ENCODE data around the gene PPP4R4. TPM values are rescaled to one million over a fixed set of nuclear protein-coding genes. Genes with fewer than 3 reads are reported as not detected.
"Not testable (repeated sequence)": the region's sequence is repeated elsewhere in the genome, so short reads cannot be mapped to it uniquely, and the experiment has no call there.

Gene PPP4R4
- total RNA-seq, 2 donors from 2014 or later: 4.6 to 8.4 TPM

DNA sequence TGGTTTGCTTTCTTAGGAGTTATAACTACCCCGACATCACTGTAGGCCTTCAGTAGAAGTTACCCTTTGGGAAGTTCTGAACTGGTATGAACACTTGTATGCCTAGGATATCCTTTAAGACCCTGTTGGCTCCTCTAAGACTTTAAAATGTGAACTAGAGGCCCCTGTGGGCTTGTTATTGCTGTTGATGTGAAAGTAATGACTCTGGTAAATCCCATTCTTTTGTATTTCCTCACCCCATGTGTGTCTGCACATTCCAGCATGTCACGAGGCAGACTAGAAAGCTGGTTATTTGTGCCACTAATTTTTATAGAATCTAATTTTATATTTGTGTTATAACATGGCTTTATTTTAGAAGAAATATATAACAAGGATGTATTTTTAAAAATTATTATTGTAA, 70.1 kb downstream of the PPP4R4 start:
- H3K36me3 ChIP-seq (ENCODE audit: control insufficient read depth, insufficient read depth, low read length): no peaks in the 10 kb centered on the region
- no peaks in the 10 kb centered on the region for H3K27me3 Mint-ChIP-seq (ENCODE audit: insufficient read depth)
- 93% methylated on average over 1 of the region's 2 CpGs; no CpG with 5 or more reads in 1 of the 2 experiments for WGBS, 2 experiments (ENCODE audit: insufficient coverage in 1 of 2, insufficient read length in 1 of 2)
- no peak for TF ChIP-seq CTCF (conservative IDR thresholded peaks at IDR 0.05)
- H3K27ac Mint-ChIP-seq: no peak overlapping the region
- no peak for DNase-seq
- H3K9me3 ChIP-seq (ENCODE audit: control insufficient read depth, low read length): no peaks in the 10 kb centered on the region
- no peaks in the 10 kb centered on the region for H3K36me3 Mint-ChIP-seq (ENCODE audit: low read depth)
- H3K9me3 Mint-ChIP-seq: no peaks in the 10 kb centered on the region
- no peak overlapping the region for H3K27ac ChIP-seq (ENCODE audit: low read depth, low read length)
- H3K9ac ChIP-seq (ENCODE audit: extremely low read depth, low read length, poor library complexity, severe bottlenecking): no peak overlapping the region
- no peak overlapping the region for H3K4me3 ChIP-seq (ENCODE audit: low read length)
- H3K4me1 ChIP-seq (ENCODE audit: control insufficient read depth, insufficient read depth, low read length): no peaks in the 10 kb centered on the region
- H3K27me3 ChIP-seq (ENCODE audit: control insufficient read depth, insufficient read depth, low read length, poor library complexity, severe bottlenecking): no peaks in the 10 kb centered on the region
- H3K4me3 Mint-ChIP-seq: no peak overlapping the region
- no peaks in the 10 kb centered on the region for H3K4me1 Mint-ChIP-seq

- H3K4me3 ChIP-seq (ENCODE audit: low read length); H3K4me1 Mint-ChIP-seq; H3K27ac ChIP-seq (ENCODE audit: low read depth, low read length); H3K27ac Mint-ChIP-seq; H3K9ac ChIP-seq (ENCODE audit: extremely low read depth, low read length, poor library complexity, severe bottlenecking); H3K36me3 Mint-ChIP-seq (ENCODE audit: low read depth); H3K36me3 ChIP-seq (ENCODE audit: control insufficient read depth, insufficient read depth, low read length); DNase-seq; H3K27me3 ChIP-seq (ENCODE audit: control insufficient read depth, insufficient read depth, low read length, poor library complexity, severe bottlenecking); H3K4me3 Mint-ChIP-seq; H3K27me3 Mint-ChIP-seq (ENCODE audit: insufficient read depth); H3K4me1 ChIP-seq (ENCODE audit: control insufficient read depth, insufficient read depth, low read length): not testable (repeated sequence)
- 80% methylated on average over 3 of the region's 3 CpGs; no CpG with 5 or more reads in 1 of the 2 experiments for WGBS, 2 experiments (ENCODE audit: insufficient coverage in 1 of 2, insufficient read length in 1 of 2)
- H3K9me3 Mint-ChIP-seq: peaks cover 21% of the 10 kb centered on the region
- peaks cover 21% of the 10 kb centered on the region for H3K9me3 ChIP-seq (ENCODE audit: control insufficient read depth, low read length)
Measured at GRCh38 chr14:94264195-94264594, 90.1 kb downstream of the PPP4R4 start.

- H3K9me3 Mint-ChIP-seq: peaks cover 13% of the 10 kb centered on the region
Measured at GRCh38 chr14:94267352-94267751, 93.2 kb downstream of the PPP4R4 start.

DNA sequence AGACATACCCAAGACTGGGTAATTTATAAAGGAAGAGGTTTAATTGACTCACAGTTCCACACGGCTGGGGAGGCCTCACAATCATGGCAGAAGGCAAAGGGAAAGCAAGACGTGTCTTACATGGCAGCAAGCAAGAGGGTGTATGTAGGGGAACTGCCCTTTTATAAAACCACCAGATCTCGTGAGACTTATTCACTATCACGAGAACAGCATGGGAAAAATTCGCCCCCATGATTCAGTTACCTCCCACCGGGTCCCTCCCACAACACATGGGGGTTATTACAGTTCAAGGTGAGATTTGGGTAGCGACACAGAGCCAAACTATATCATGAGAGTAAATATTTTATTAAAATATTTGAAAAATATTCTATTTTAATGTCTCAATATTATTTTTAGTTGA, 94.5 kb downstream of the PPP4R4 start:
- not testable (repeated sequence) for H3K27me3 Mint-ChIP-seq (ENCODE audit: insufficient read depth); H3K27ac Mint-ChIP-seq; H3K9me3 ChIP-seq (ENCODE audit: control insufficient read depth, low read length); H3K9ac ChIP-seq (ENCODE audit: extremely low read depth, low read length, poor library complexity, severe bottlenecking); H3K4me3 Mint-ChIP-seq; H3K4me1 Mint-ChIP-seq; DNase-seq; H3K9me3 Mint-ChIP-seq; H3K4me1 ChIP-seq (ENCODE audit: control insufficient read depth, insufficient read depth, low read length); H3K27ac ChIP-seq (ENCODE audit: low read depth, low read length); H3K36me3 Mint-ChIP-seq (ENCODE audit: low read depth); H3K4me3 ChIP-seq (ENCODE audit: low read length); H3K27me3 ChIP-seq (ENCODE audit: control insufficient read depth, insufficient read depth, low read length, poor library complexity, severe bottlenecking); H3K36me3 ChIP-seq (ENCODE audit: control insufficient read depth, insufficient read depth, low read length)
- WGBS, 2 experiments (ENCODE audit: insufficient coverage in 1 of 2, insufficient read length in 1 of 2): 90 to 100% methylated on average over 2 to 4 of the region's 7 CpGs

More at GRCh38 chr14:94267352-94267751, 93.2 kb downstream of the PPP4R4 start:
- no peak for DNase-seq
- no peaks in the 10 kb centered on the region for H3K27me3 Mint-ChIP-seq (ENCODE audit: insufficient read depth)
- H3K9me3 ChIP-seq (ENCODE audit: control insufficient read depth, low read length): peaks cover 13% of the 10 kb centered on the region
- peaks cover 4% of the 10 kb centered on the region for H3K4me1 Mint-ChIP-seq
- H3K27ac Mint-ChIP-seq: no peak overlapping the region
- H3K4me1 ChIP-seq (ENCODE audit: control insufficient read depth, insufficient read depth, low read length): no peaks in the 10 kb centered on the region
- H3K9ac ChIP-seq (ENCODE audit: extremely low read depth, low read length, poor library complexity, severe bottlenecking): no peak overlapping the region
- H3K36me3 Mint-ChIP-seq (ENCODE audit: low read depth): no peaks in the 10 kb centered on the region
- no peak overlapping the region for H3K27ac ChIP-seq (ENCODE audit: low read depth, low read length)
- 100% methylated on average over 1 of the region's 1 CpG; no CpG with 5 or more reads in 1 of the 2 experiments for WGBS, 2 experiments (ENCODE audit: insufficient coverage in 1 of 2, insufficient read length in 1 of 2)
- no peak overlapping the region for H3K4me3 ChIP-seq (ENCODE audit: low read length)
- H3K36me3 ChIP-seq (ENCODE audit: control insufficient read depth, insufficient read depth, low read length): no peaks in the 10 kb centered on the region
- H3K27me3 ChIP-seq (ENCODE audit: control insufficient read depth, insufficient read depth, low read length, poor library complexity, severe bottlenecking): no peaks in the 10 kb centered on the region
- no peak overlapping the region for H3K4me3 Mint-ChIP-seq
- no peak for TF ChIP-seq CTCF (conservative IDR thresholded peaks at IDR 0.05)

Measured in endodermal cell (in vitro differentiated cells).